ENCODE measurements around the gene CACNA1H.

GRCh38 chr16:1177750-1178149 is 24.8 kb downstream of the CACNA1H start:
- TF ChIP-seq, protein P1, sequence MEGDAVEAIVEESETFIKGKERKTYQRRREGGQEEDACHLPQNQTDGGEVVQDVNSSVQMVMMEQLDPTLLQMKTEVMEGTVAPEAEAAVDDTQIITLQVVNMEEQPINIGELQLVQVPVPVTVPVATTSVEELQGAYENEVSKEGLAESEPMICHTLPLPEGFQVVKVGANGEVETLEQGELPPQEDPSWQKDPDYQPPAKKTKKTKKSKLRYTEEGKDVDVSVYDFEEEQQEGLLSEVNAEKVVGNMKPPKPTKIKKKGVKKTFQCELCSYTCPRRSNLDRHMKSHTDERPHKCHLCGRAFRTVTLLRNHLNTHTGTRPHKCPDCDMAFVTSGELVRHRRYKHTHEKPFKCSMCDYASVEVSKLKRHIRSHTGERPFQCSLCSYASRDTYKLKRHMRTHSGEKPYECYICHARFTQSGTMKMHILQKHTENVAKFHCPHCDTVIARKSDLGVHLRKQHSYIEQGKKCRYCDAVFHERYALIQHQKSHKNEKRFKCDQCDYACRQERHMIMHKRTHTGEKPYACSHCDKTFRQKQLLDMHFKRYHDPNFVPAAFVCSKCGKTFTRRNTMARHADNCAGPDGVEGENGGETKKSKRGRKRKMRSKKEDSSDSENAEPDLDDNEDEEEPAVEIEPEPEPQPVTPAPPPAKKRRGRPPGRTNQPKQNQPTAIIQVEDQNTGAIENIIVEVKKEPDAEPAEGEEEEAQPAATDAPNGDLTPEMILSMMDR (IDR thresholded peaks at IDR 0.05; ENCODE audit: low read depth, low read length, poor library complexity, severe bottlenecking), result no peak
- no peak for TF ChIP-seq EZH2phosphoT487 (IDR thresholded peaks at IDR 0.05; ENCODE audit: borderline replicate concordance, low read length)

Data from DOHH2 (cell line).